Glomerular visceral epithelial cell (primary cell): ENCODE results near the gene OR2V2.
A peak's percentile ranks its signal among the peaks of the same experiment; 100 is the strongest.
"Not testable (repeated sequence)": the region's sequence is repeated elsewhere in the genome, so short reads cannot be mapped to it uniquely, and the experiment has no call there.

Experiments used
- DNase-seq: peaks from one replicate; pipeline ENCODE4 v3.0.0-alpha.2; 2016; ENCODE audit errors: extremely low spot score

OR2V2 gene

DNA sequence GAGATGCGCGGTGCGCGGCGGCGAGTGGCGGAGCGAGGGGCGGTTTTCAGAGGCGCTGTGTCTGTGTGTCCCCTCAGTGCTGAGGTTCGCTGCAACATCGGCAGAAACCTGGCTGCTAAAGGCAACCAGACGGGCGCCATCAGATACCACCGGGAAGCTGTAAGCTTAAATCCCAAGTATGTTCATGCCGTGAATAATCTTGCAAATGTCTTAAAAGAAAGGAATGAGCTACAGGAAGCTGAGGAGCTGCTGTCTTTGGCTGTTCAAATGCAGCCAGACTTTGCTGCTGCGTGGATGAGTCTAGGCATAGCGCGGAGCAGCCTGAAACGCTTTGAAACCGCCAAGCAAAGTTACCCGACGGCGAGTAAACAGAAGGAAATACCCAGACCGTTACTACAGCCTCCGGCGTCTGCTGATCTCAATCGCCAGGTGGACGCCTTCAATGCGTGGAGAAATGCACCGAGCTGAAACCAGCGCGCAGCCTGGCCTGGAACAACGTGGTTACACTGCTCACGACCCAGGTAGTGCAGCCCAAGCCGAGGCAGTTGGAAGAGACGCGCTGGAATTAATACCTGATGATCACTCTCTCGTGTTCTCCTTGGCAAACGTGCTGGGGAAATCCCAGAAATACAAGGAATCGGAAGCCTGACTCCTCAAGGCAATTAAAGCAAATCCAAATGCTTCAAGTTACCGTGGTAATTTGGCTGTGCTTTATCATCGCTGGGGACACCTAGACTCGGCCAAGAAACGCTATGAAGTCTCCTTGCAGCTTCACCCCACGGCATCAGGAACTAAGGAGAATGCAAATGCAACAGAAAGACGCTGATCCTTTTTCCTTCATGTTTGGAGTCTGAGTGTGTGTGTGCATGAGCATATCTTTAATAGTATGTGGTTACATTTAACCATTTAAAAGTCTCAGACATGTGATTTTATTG, 32.3 kb upstream of the OR2V2 start:
- DNase-seq, result peak; percentile 66

GRCh38 chr5:181118369-181118768, 29.0 kb upstream of the OR2V2 start:
- DNase-seq, result no peak

- no peak for DNase-seq
These were observed 28.3 kb upstream of the OR2V2 start for GRCh38 chr5:181119105-181119504.

GRCh38 chr5:181120306-181120705, 27.1 kb upstream of the OR2V2 start:
- DNase-seq, result peak; percentile 43

DNA sequence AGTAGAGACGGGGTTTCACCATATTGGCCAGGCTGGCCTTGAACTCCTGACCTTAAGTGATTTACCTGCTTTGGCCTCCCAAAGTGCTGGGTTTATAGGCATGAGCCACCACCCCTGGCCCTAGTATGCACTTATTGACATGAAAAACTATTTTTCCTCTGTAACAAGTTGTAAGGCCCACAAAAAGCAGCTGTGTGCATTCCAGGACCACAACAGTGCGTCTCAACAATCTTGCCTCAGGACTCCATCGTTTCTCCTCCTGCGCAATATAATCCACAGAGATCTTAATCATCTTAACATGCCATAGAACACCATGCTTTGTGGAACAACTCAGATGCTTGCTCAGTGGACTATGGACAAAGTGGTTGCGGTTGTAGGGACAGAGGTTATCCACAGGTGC, 26.6 kb upstream of the OR2V2 start:
- no peak for DNase-seq

- no peak for DNase-seq
These were observed 25.5 kb upstream of the OR2V2 start for GRCh38 chr5:181121675-181122561.

GRCh38 chr5:181124526-181124925, 22.9 kb upstream of the OR2V2 start:
- no peak for DNase-seq

DNA sequence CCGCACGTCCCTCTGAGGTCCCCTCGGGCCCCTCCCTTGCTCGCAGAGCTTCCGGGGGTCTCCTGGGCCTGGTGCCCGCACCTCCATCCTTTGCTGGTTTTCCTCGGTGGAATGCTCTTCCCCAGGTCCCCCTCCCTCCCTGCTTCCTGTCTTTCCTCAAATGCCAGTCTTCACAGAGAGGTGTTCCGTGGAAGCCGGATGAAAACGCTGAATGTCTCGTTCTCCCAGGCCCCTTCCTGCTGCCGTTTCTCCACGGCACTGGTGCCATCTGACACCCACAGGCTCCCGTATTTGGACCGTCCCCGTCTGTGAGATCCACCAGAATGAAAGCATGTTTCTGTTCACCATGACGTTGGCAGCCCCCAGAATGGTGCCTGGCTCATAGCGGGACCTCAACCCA, 20.5 kb upstream of the OR2V2 start:
- DNase-seq, result no peak

- no peak for DNase-seq
These were observed 19.9 kb upstream of the OR2V2 start for GRCh38 chr5:181127456-181127855.

DNA sequence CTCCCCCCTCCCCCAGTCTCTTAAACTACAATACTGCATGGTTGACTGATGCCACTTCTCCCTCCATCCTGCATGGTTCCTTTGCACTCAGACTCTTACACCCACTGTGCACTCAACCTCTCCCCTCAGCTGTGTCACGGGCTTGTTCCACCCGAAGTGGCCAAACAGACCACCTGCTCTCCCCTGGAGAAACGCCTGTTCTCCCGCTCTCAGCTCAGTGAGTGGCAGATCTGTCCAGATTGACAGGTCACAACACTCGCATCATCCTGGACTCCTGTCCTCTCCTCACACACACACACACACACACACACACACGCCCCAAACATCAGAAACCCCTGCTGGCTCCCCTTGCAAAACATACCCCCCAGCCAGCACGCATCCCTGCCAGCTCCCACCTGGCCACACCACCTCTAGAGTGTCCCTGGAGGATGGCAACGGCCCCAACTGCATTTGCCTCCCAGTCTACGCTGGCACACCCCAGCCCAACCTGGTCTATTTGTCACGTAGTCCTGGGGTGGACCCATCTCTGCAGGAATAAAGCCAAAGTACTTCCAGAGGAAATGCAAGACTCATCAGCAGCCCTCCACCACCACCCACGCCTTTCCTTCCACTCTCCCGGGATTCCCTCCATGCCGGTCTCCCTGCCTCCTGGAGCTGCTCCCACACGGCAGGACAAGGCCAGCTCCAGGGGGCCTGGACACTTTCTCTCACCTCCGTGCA, 19.3 kb upstream of the OR2V2 start:
- no peak for DNase-seq

DNA sequence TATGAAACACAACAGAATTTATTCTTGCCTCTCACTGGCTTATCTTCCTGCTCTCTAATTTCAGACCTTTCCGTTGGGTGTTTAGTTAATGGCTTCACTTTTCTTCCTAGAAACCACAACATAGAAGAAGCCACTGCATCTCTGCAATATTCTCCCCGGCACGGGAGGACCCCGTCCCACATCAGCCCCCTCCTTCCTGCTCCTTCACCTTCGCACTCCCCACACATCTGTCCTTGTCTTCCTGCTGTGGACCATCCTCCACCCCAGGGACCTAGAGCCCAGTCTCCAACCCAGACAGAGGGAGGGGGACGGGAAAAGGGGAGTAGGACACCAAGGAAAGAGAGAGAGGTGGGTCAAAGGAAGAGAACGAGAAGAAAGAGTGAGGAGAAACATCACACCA, 17.8 kb upstream of the OR2V2 start:
- DNase-seq, result no peak

GRCh38 chr5:181130081-181130480, 17.3 kb upstream of the OR2V2 start:
- not testable (repeated sequence) for DNase-seq

- no peak for DNase-seq
These were observed 16.4 kb upstream of the OR2V2 start, which contains the start of gene OR2V1 for GRCh38 chr5:181130832-181131496. TSS of gene OR2V1 (minus strand) at chr5:181131169. CDS start at chr5:181125304, 5,865 bp downstream.

- DNase-seq, result no peak
These were observed 15.9 kb upstream of the OR2V2 start for GRCh38 chr5:181131514-181131913.

GRCh38 chr5:181133083-181133482, 14.3 kb upstream of the OR2V2 start:
- DNase-seq, result no peak

- DNase-seq, result peak; percentile 84
These were observed 13.7 kb upstream of the OR2V2 start for GRCh38 chr5:181133610-181134231.

DNA sequence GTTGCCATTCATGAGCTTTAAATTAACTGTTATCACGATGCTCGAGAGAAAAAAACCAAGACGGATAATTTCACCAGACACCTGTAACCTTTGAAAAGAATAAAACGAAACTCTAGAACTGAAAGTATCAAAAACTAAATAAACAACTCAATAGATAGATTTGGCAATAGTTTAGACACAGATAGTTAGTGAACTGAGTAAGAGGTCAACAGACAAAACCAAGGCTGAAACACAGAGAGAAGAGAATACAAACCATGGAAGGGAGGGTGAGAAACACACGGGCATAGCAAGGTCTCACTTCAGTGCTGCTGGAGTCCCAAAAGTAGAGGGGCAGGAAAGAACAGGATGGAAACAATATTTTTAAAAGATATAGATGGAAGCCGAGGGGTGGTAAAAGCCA, 13.1 kb upstream of the OR2V2 start:
- no peak for DNase-seq

DNA sequence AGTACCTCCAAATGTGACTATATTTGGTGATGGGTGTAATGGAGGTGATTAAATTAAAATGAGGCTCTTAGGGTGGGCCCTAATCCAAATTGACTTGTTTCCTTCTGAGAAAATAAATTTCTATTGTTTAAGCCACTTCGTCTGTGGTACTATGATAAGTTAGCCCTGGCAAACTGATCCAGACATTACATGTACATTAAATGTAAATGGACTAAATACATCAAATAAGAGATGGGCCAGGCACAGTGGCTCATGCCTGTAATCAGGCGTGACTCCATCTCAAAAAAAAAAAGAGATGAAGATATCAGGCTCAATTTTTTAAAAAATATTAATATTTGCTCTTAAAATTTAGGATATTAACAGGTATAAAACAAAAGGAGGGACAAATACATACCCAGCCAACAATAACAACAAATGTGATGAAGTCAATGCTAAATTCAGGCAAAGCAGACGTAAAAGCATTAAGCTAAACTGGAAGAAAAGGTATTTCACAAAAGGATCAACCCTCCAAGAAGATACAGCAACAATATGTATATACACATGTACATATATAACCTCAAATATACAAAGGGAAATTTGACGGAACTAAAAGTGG, 10.9 kb upstream of the OR2V2 start:
- no peak for DNase-seq

- DNase-seq, result peak; percentile 30
These were observed 9.1 kb upstream of the OR2V2 start for GRCh38 chr5:181138258-181138657.

DNA sequence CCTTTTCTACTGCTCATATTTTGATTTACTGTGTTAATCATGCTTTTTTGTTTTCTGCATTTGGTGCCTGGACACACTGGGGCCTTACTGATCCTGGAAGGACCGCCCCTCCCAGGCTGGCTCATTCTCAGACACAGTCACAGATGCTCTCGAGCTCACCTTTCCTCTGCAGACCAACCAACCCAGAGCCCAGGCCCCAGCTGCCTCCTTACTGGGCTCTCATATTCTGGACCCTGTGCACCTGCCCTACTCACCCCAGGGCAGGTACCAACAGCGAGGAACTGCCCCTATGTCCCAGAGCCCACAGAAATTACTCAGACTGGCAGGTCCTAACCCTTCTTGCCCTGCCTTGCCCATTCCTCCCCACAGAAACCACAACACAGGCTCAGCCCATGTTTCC, 6.6 kb upstream of the OR2V2 start:
- no peak for DNase-seq
